Spleen (tissue), 11 donors: ENCODE data around the gene USF3. TPM values are rescaled to one million over a fixed set of nuclear protein-coding genes. Genes with fewer than 3 reads are reported as not detected.

Experiments used
- DNase-seq: peaks from one replicate; pipeline ENCODE4 v3.0.0-alpha.2; 2020
- H3K27ac ChIP-seq, 8 donors: fragments of 200-600 bp; sonication (generic) in 7 of 8; 1 replicate in 4 of 8; 2 replicates in 4 of 8; pipeline versions ENCODE4 v1.5.0 to v1.8.0; 2016 to 2021; ENCODE audit warnings: inconsistent platforms in 4 of 8, mild to moderate bottlenecking in 4 of 8, moderate library complexity in 1 of 8
- H3K27me3 ChIP-seq, 7 donors: fragments of 200-600 bp; sonication (generic) in 6 of 7; replicated peaks in 1 of 7; 1 replicate in 4 of 7; 2 replicates in 3 of 7; pipeline versions ENCODE4 v1.5.0 to v1.8.0; 2016 to 2021; ENCODE audit warnings: inconsistent platforms in 3 of 7, mild to moderate bottlenecking in 1 of 7
- H3K36me3 ChIP-seq, 6 donors: fragments of 200-600 bp; sonication (generic) in 5 of 6; 1 replicate in 4 of 6; 2 replicates in 2 of 6; pipeline versions ENCODE4 v1.5.0 to v1.8.0; 2016 to 2021; ENCODE audit warnings: inconsistent platforms in 2 of 6
- H3K4me1 ChIP-seq, 6 donors: fragments of 200-600 bp; sonication (generic) in 5 of 6; 1 replicate in 3 of 6; 2 replicates in 3 of 6; pipeline versions ENCODE4 v1.5.0 to v1.8.0; 2016 to 2021; ENCODE audit warnings: inconsistent platforms in 3 of 6
- H3K4me3 ChIP-seq, 8 donors: fragments of 200-600 bp; sonication (generic) in 7 of 8; 1 replicate in 4 of 8; 2 replicates in 4 of 8; pipeline versions ENCODE4 v1.5.0 to v1.8.0; 2016 to 2021; ENCODE audit warnings: inconsistent platforms in 4 of 8, mild to moderate bottlenecking in 4 of 8, moderate library complexity in 2 of 8
- H3K9me3 ChIP-seq, 8 donors: fragments of 200-600 bp; sonication (generic) in 7 of 8; 1 replicate in 4 of 8; 2 replicates in 4 of 8; pipeline versions ENCODE4 v1.5.0 to v1.8.0; 2016 to 2021; ENCODE audit warnings: inconsistent platforms in 4 of 8
- CTCF ChIP-seq, 11 experiments: fragments of 200-600 bp in 7 of 11; fragments of 450-650 bp in 4 of 11; sonication (generic) in 4 of 11; IDR thresholded peaks in 8 of 11; conservative IDR thresholded peaks in 3 of 11; 1 replicate in 7 of 11; 2 replicates in 4 of 11; pipeline versions ENCODE4 v1.4.0 to v1.8.0; 2016 to 2021; ENCODE audit warnings: antibody characterized with exemption in 11 of 11, inconsistent platforms in 4 of 11, mild to moderate bottlenecking in 1 of 11
- POLR2A ChIP-seq, 3 donors: fragments of 450-650 bp; IDR thresholded peaks; one replicate each; pipeline ENCODE4 v1.5.1; 2017; ENCODE audit warnings: antibody characterized with exemption in 3 of 3, mild to moderate bottlenecking in 1 of 3
- POLR2AphosphoS5 ChIP-seq, 3 donors: sonication (generic); formaldehyde crosslinking; IDR thresholded peaks; one replicate each; pipeline ENCODE4 v1.5.1; 2017; ENCODE audit warnings: antibody characterized with exemption in 3 of 3
- WGBS, 5 donors: extraction: QIAGEN DNeasy Blood & Tissue Kit in 3 of 5; methylation state at CpG; one replicate each; pipeline versions ENCODE4 v1.1.5 to v1.1.7; 2013 to 2018; 5-methylcytosine and 5-hydroxymethylcytosine counted together
- intact Hi-C: fragments of 100-400 bp; cut with DNase I; formaldehyde crosslinking; loops from one replicate; pipeline ENCODE4 v1.15.0; 2023; ENCODE audit warnings: low total_unique reads
- polyA plus RNA-seq, 3 donors: library from polyadenylated mRNA; stranded (reverse); fragments of 200-250 nt; gene quantifications; one replicate each; pipeline ENCODE4 v1.2.1, GENCODE V29; 2013
- total RNA-seq, 7 donors: library from RNA; depleted of rRNA in 3 of 7; stranded (reverse); fragments of >200 nt in 3 of 7; fragmentation: NEBNext Ultra II Directional in 4 of 7; extraction: Animal tissue kit (Norgen Biotek cat#: 25700) in 4 of 7; gene quantifications; one replicate each; pipeline versions ENCODE4 v1.1.0 to v1.2.1, GENCODE V29; 2016 to 2021
- donor health status: healthy with polysubstance abuse.
- donor health status: DM: no; HTN: no; CAD: no; lungs with moderate emphysema.
- donor health status: DM: no; HTN: no; CAD: no.
- donor health status: Bipolar disorder and iron deficiency.
- donor health status: healthy.
- donor health status: DM: no; HTN: no; CAD: no.
- donor health status: DM: yes; HTN: yes; CAD: no.

USF3 gene
- total and polyA plus RNA-seq, 10 donors = 5.5 to 36.0 (median 25.7) TPM

GRCh38 chr3:113607219-113607596 lies 89.2 kb downstream of the USF3 start:
- Histone ChIP-seq H3K27me3 (no peaks in the 10 kb centered on the region), H3K4me3 (peak overlapping the region in 1 of 8 donors; percentile 1), H3K36me3 (peaks cover 0 to 89% (median 33%) of the 10 kb centered on the region in 6 donors), H3K4me1 (peaks cover 15 to 30% (median 18%) of the 10 kb centered on the region in 6 donors), H3K27ac (peak overlapping the region in 4 of 8 donors; percentile 7 to 61 (median 51)), H3K9me3 (no peaks in the 10 kb centered on the region)
- TF ChIP-seq POLR2A (IDR thresholded peaks at IDR 0.05) (no peak), POLR2AphosphoS5 (IDR thresholded peaks at IDR 0.05) (no peak), CTCF (IDR thresholded peaks at IDR 0.05 in 8 of 11, conservative IDR thresholded peaks at IDR 0.05 in 3 of 11) (no peak)
- intact Hi-C loops = no loop called here
- no peak for DNase-seq
- WGBS, 5 donors = 48 to 60% (median 55%) methylated on average over 5 of the region's 5 CpGs

DNA sequence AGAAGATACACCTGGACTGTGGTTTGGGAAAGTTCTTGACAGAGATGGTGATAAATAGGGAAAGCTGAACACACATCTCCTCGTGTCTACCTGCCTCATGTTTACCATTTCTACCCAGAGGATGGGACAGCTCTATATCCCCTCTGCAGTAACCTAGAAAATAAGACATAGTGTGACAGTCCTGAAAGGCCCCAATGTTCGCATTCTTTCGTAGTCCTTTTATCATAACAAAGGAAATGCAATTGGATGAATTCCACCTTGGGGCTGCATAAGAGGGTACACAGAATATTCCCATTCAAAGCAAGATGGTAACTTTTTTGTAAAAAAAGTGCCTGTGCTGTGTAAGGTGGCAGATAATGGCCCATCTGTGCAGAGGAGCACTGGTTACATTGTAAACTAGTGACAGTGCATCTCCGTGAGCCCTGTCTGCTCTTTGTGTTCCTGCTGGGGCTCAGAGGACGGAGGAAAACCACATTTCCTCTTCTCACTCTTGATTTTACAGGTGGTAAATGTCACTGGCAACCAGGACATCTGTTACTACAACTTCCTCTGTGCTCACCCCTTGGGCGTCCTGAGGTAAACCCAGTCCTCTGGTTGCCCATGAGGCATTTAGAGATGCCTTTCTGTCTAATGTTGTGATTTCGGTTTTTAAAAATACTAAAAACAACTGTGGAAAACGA lies 89.8 kb downstream of the USF3 start:
- 17 to 23% (median 20%) methylated on average over 8 of the region's 8 CpGs for WGBS, 5 donors
- DNase-seq = peak; percentile 76
- H3K4me3 ChIP-seq = peak overlapping the region in 1 of 8 donors; percentile 1

GRCh38 chr3:113602836-113603235 lies 93.6 kb downstream of the USF3 start:
- no peak for DNase-seq
- Histone ChIP-seq H3K4me3 (no peak overlapping the region), H3K4me1 (peaks cover 15 to 26% (median 18%) of the 10 kb centered on the region in 6 donors), H3K27ac (no peak overlapping the region), H3K27me3 (no peaks in the 10 kb centered on the region), H3K9me3 (no peaks in the 10 kb centered on the region), H3K36me3 (peaks cover 0 to 73% (median 15%) of the 10 kb centered on the region in 6 donors)
- WGBS, 5 donors = 94 to 98% (median 96%) methylated on average over 11 of the region's 11 CpGs
- no peak for TF ChIP-seq CTCF (IDR thresholded peaks at IDR 0.05 in 8 of 11, conservative IDR thresholded peaks at IDR 0.05 in 3 of 11)
- TF ChIP-seq POLR2AphosphoS5 (IDR thresholded peaks at IDR 0.05) = no peak
- no peak for TF ChIP-seq POLR2A (IDR thresholded peaks at IDR 0.05)
- intact Hi-C loops = no loop called here

More for the DNA sequence above, 89.8 kb downstream of the USF3 start:
- Histone ChIP-seq H3K27me3 (no peaks in the 10 kb centered on the region), H3K9me3 (no peaks in the 10 kb centered on the region), H3K27ac (peak overlapping the region in 5 of 8 donors; percentile 7 to 61 (median 49)), H3K4me1 (peaks cover 15 to 30% (median 18%) of the 10 kb centered on the region in 6 donors), H3K36me3 (peaks cover 0 to 89% (median 29%) of the 10 kb centered on the region in 6 donors)
- TF ChIP-seq CTCF (IDR thresholded peaks at IDR 0.05 in 8 of 11, conservative IDR thresholded peaks at IDR 0.05 in 3 of 11) = no peak
- no peak for TF ChIP-seq POLR2A (IDR thresholded peaks at IDR 0.05)
- peak in 1 of 3 donors; percentile 84 for TF ChIP-seq POLR2AphosphoS5 (IDR thresholded peaks at IDR 0.05)
- intact Hi-C loops = no loop called here

DNA sequence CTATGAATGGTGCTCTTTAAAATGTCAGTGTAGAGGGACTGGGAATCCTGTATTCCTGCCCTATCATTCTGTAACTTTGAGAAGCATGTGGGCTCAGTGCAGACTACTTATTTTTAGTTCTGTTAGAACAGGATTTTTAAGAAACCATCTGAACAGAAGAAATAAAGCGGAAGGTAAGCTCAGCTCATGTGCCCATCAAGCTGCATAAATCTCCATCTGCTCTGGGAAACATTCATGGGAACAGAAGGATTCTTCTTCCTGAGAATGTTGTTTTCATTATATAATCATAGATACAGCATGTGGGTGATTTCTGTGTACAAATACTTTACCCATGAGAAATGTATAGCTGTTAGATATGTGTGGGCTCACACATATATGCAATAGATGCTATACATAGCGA lies 94.2 kb downstream of the USF3 start:
- Histone ChIP-seq H3K4me1 (peaks cover 12 to 20% (median 15%) of the 10 kb centered on the region in 6 donors), H3K36me3 (peaks cover 0 to 71% (median 15%) of the 10 kb centered on the region in 6 donors), H3K4me3 (no peak overlapping the region), H3K9me3 (no peaks in the 10 kb centered on the region), H3K27me3 (no peaks in the 10 kb centered on the region), H3K27ac (no peak overlapping the region)
- TF ChIP-seq POLR2A (IDR thresholded peaks at IDR 0.05) (no peak), POLR2AphosphoS5 (IDR thresholded peaks at IDR 0.05) (no peak), CTCF (IDR thresholded peaks at IDR 0.05 in 8 of 11, conservative IDR thresholded peaks at IDR 0.05 in 3 of 11) (no peak)
- intact Hi-C loops = no loop called here
- no peak for DNase-seq
- 87 to 97% (median 96%) methylated on average over 2 of the region's 2 CpGs for WGBS, 5 donors
